ENCODE data around the gene COL16A1. TPM values are rescaled to one million over a fixed set of nuclear protein-coding genes. Genes with fewer than 3 reads are reported as not detected.

Gene COL16A1
- total and polyA plus RNA-seq, 2 of the 13 experiments (the other 11 are each of a cell fraction or from before 2014, with no cell fraction given), result 4.3 to 12.2 TPM

GRCh38 chr1:31624731-31625514, 78.9 kb downstream of the COL16A1 start:
- Histone ChIP-seq H3K36me3 (replicated peaks in 1 of 2; ENCODE audit: control insufficient read depth in 1 of 2, insufficient read depth in 2 of 2, low read length in 2 of 2) (peaks cover 9 to 18% of the 10 kb centered on the region in 2 experiments; a peak in 4 of 5 replicates), H3K4me3 (replicated peaks in 1 of 3; ENCODE audit: insufficient read depth in 1 of 3, low read depth in 2 of 3, low read length in 3 of 3) (no peak overlapping the region), H2AFZ (ENCODE audit: low read length) (no peak overlapping the region), H3K4me1 (ENCODE audit: insufficient read depth, low read length) (no peaks in the 10 kb centered on the region), H3K79me2 (ENCODE audit: insufficient read depth, low read length) (no peaks in the 10 kb centered on the region), H3K9ac (ENCODE audit: insufficient read depth, low read depth, low read length) (no peak overlapping the region), H3K9me3 (ENCODE audit: low read length) (no peaks in the 10 kb centered on the region), H4K20me1 (ENCODE audit: insufficient read depth, low read length) (no peaks in the 10 kb centered on the region), H3K27me3 (ENCODE audit: control insufficient read depth in 1 of 2, insufficient read depth in 2 of 2, low read length in 2 of 2) (no peaks in the 10 kb centered on the region), H3K4me2 (ENCODE audit: low read depth, low read length) (no peak overlapping the region), H3K27ac (ENCODE audit: extremely low read length, insufficient read depth, low read length) (no peak overlapping the region)
- in situ Hi-C loops (cut with HindIII; ENCODE audit: extremely low pct_ligation_motif_present, low pct_unique_long_range_greater_than_20kb) (no loop called here), intact Hi-C loops (cut with micrococcal nuclease; ENCODE audit: unreplicated experiment) (no loop called here)
- ATAC-seq (no peak; the same call in 2 of the 3 replicates), DNase-seq (ENCODE audit: low spot score) (no peak), FAIRE-seq (no peak)
- BruUV-seq (replicated peaks), result no TSS peak
- ChIA-PET POLR2A (no interaction called here), CTCF (ENCODE audit: low intra/inter-chr PET ratio, low total read pairs) (no interaction called here)
- WGBS (ENCODE audit: low lambda C conversion rate), result 96% methylated on average over 7 of the region's 16 CpGs
- TF ChIP-seq ZNF235 (CRISPR knock-in tag; IDR thresholded peaks at IDR 0.05; ENCODE audit: borderline replicate concordance), result no peak
- no peak for TF ChIP-seq EHMT2 (IDR thresholded peaks at IDR 0.05; ENCODE audit: borderline replicate concordance, low read depth, low read length)
- no peak for TF ChIP-seq KLF13 (CRISPR knock-in tag; IDR thresholded peaks at IDR 0.05)
- no peak for TF ChIP-seq PAF1 (CRISPR knock-in tag; IDR thresholded peaks at IDR 0.05)
- TF ChIP-seq, protein P1, sequence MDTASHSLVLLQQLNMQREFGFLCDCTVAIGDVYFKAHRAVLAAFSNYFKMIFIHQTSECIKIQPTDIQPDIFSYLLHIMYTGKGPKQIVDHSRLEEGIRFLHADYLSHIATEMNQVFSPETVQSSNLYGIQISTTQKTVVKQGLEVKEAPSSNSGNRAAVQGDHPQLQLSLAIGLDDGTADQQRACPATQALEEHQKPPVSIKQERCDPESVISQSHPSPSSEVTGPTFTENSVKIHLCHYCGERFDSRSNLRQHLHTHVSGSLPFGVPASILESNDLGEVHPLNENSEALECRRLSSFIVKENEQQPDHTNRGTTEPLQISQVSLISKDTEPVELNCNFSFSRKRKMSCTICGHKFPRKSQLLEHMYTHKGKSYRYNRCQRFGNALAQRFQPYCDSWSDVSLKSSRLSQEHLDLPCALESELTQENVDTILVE (CRISPR knock-in tag; IDR thresholded peaks at IDR 0.05), result no peak
- TF ChIP-seq TMF1 (CRISPR knock-in tag; IDR thresholded peaks at IDR 0.05; ENCODE audit: low read depth), result no peak
- no peak for TF ChIP-seq ZNF275 (CRISPR knock-in tag; IDR thresholded peaks at IDR 0.05; ENCODE audit: borderline replicate concordance)
- no peak for TF ChIP-seq ATF6 (CRISPR knock-in tag; conservative IDR thresholded peaks at IDR 0.05)
- TF ChIP-seq KLF9 (CRISPR knock-in tag; IDR thresholded peaks at IDR 0.05; ENCODE audit: low read depth), result no peak
